ENCODE results near the gene FHOD1.

DNA sequence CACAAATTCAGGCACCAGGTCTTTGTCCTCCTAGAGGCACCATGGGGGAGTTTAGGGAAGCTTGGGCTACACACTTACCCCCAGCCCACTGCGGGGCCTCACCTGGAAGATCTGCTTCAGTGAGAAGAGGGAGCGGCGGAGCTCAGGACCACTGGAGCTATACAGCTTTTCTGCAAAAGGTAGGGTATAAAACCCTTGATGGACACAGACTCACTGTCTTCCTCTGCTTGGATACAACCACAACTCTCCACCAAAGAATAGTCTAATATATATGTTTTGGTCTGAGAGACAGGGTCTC, 9.1 kb downstream of the FHOD1 start:
- TF ChIP-seq ESRRA (CRISPR knock-in tag; IDR thresholded peaks at IDR 0.05; ENCODE audit: low read depth) (no peak), ZNF780A (CRISPR knock-in tag; IDR thresholded peaks at IDR 0.05) (no peak), KLF16 (CRISPR knock-in tag; IDR thresholded peaks at IDR 0.05) (no peak), PRPF4 (IDR thresholded peaks at IDR 0.05; ENCODE audit: low read depth, low read length, poor library complexity, severe bottlenecking) (no peak), RFX1 (IDR thresholded peaks at IDR 0.05) (no peak), CHD2 (IDR thresholded peaks at IDR 0.05; ENCODE audit: low read depth, low read length) (no peak)
- TF ChIP-seq, protein P1, sequence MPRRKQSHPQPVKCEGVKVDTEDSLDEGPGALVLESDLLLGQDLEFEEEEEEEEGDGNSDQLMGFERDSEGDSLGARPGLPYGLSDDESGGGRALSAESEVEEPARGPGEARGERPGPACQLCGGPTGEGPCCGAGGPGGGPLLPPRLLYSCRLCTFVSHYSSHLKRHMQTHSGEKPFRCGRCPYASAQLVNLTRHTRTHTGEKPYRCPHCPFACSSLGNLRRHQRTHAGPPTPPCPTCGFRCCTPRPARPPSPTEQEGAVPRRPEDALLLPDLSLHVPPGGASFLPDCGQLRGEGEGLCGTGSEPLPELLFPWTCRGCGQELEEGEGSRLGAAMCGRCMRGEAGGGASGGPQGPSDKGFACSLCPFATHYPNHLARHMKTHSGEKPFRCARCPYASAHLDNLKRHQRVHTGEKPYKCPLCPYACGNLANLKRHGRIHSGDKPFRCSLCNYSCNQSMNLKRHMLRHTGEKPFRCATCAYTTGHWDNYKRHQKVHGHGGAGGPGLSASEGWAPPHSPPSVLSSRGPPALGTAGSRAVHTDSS (CRISPR knock-in tag; conservative IDR thresholded peaks at IDR 0.05): no peak
